ENCODE measurements around the gene MAP3K7. TPM values are rescaled to one million over a fixed set of nuclear protein-coding genes. Genes with fewer than 3 reads are reported as not detected.

The MAP3K7 gene
- total RNA-seq, 1 experiment from 2014 or later, result 26.6 TPM

GRCh38 chr6:90514496-90514895 is 72.4 kb downstream of the MAP3K7 start:
- ChIA-PET POLR2A (no interaction called here), RAD21 (ENCODE audit: low non-redundant PET in 1 of 2, low total read pairs in 2 of 2, uncharacterized antibody in 2 of 2, unreplicated experiment in 2 of 2) (no interaction called here), CTCF (no interaction called here)
- Histone ChIP-seq H3K9me2 (ENCODE audit: insufficient read depth) (no peaks in the 10 kb centered on the region), H3K4me1 (ENCODE audit: control insufficient read depth in 1 of 2, insufficient read depth in 2 of 2, low read length in 2 of 2) (no peaks in the 10 kb centered on the region), H3K36me3 (ENCODE audit: control insufficient read depth in 1 of 2, insufficient read depth in 2 of 2, low read length in 2 of 2) (peaks cover 6 to 17% of the 10 kb centered on the region in 2 experiments; a peak in 1 of 4 replicates), H3K4me3 (replicated peaks in 1 of 2; ENCODE audit: low read depth in 1 of 2, low read length in 2 of 2) (no peak overlapping the region), H3K9me3 (ENCODE audit: control insufficient read depth in 1 of 2, insufficient read depth in 1 of 2, low read depth in 1 of 2, low read length in 2 of 2) (no peaks in the 10 kb centered on the region), H4K20me1 (ENCODE audit: insufficient read depth) (no peaks in the 10 kb centered on the region), H3K9ac (ENCODE audit: low read length) (no peak overlapping the region), H3K79me2 (ENCODE audit: insufficient read depth, low read length) (no peaks in the 10 kb centered on the region), H2AFZ (ENCODE audit: low read depth, low read length, poor library complexity, severe bottlenecking) (no peak overlapping the region), H3K27ac (ENCODE audit: low read depth, low read length) (no peak overlapping the region), H3K27me3 (ENCODE audit: insufficient read depth, low read length) (no peaks in the 10 kb centered on the region), H3K4me2 (ENCODE audit: low read length) (no peak overlapping the region)
- no peak for DNase-seq (ENCODE audit: low read depth, low spot score)
- no TSS peak for BruUV-seq (replicated peaks)
- intact Hi-C loops (cut with micrococcal nuclease), result no loop called here
- no peak for TF ChIP-seq JUND (IDR thresholded peaks at IDR 0.05)
- no peak for TF ChIP-seq EZH2 (IDR thresholded peaks at IDR 0.05)
- no peak for TF ChIP-seq SP1 (IDR thresholded peaks at IDR 0.05; ENCODE audit: low read depth)
- no peak for TF ChIP-seq TCF7L2 (IDR thresholded peaks at IDR 0.05; ENCODE audit: borderline replicate concordance, extremely low read depth, insufficient read depth, insufficient read length)
- no peak for TF ChIP-seq MAX (IDR thresholded peaks at IDR 0.05)
- no peak for TF ChIP-seq RAD21 (IDR thresholded peaks at IDR 0.05; ENCODE audit: low read depth)
- no peak for TF ChIP-seq ELF1 (IDR thresholded peaks at IDR 0.05; ENCODE audit: borderline replicate concordance, low read depth)
- TF ChIP-seq ZBTB33 (IDR thresholded peaks at IDR 0.05; ENCODE audit: extremely low read depth, insufficient replicate concordance, low read length), result no peak
- TF ChIP-seq ZFX (IDR thresholded peaks at IDR 0.05), result no peak
- no peak for ATAC-seq

GRCh38 chr6:90508753-90509152 is 78.1 kb downstream of the MAP3K7 start:
- BruUV-seq (replicated peaks), result no TSS peak
- Histone ChIP-seq H2AFZ (ENCODE audit: low read depth, low read length, poor library complexity, severe bottlenecking) (no peak overlapping the region), H3K27ac (ENCODE audit: low read depth, low read length) (no peak overlapping the region), H3K36me3 (ENCODE audit: control insufficient read depth in 1 of 2, insufficient read depth in 2 of 2, low read length in 2 of 2) (no peaks in the 10 kb centered on the region), H3K4me3 (replicated peaks in 1 of 2; ENCODE audit: low read depth in 1 of 2, low read length in 2 of 2) (no peak overlapping the region), H3K79me2 (ENCODE audit: insufficient read depth, low read length) (no peaks in the 10 kb centered on the region), H3K27me3 (ENCODE audit: insufficient read depth, low read length) (no peaks in the 10 kb centered on the region), H3K4me1 (ENCODE audit: control insufficient read depth in 1 of 2, insufficient read depth in 2 of 2, low read length in 2 of 2) (no peaks in the 10 kb centered on the region), H3K9me3 (ENCODE audit: control insufficient read depth in 1 of 2, insufficient read depth in 1 of 2, low read depth in 1 of 2, low read length in 2 of 2) (no peaks in the 10 kb centered on the region), H3K9me2 (ENCODE audit: insufficient read depth) (no peaks in the 10 kb centered on the region), H3K9ac (ENCODE audit: low read length) (no peak overlapping the region), H3K4me2 (ENCODE audit: low read length) (no peak overlapping the region), H4K20me1 (ENCODE audit: insufficient read depth) (no peaks in the 10 kb centered on the region)
- ChIA-PET POLR2A (no interaction called here), CTCF (no interaction called here), RAD21 (ENCODE audit: low non-redundant PET in 1 of 2, low total read pairs in 2 of 2, uncharacterized antibody in 2 of 2, unreplicated experiment in 2 of 2) (no interaction called here)
- ATAC-seq, result no peak
- intact Hi-C loops (cut with micrococcal nuclease), result no loop called here
- no peak for DNase-seq (ENCODE audit: low read depth, low spot score)
- TF ChIP-seq RAD21 (IDR thresholded peaks at IDR 0.05; ENCODE audit: low read depth), result peak; percentile 44; the same call in 1 of the 2 replicates
- TF ChIP-seq REST (IDR thresholded peaks at IDR 0.05; ENCODE audit: low read depth), result no peak

Data from HCT116 (cell line).